Mononuclear cell (primary cell): ENCODE measurements around the gene KCNAB2. TPM values are rescaled to one million over a fixed set of nuclear protein-coding genes. Genes with fewer than 3 reads are reported as not detected.
"Not testable (repeated sequence)": the region's sequence is repeated elsewhere in the genome, so short reads cannot be mapped to it uniquely, and the experiment has no call there.

Experiments used
- H3K27me3 ChIP-seq: 2 replicates; pipeline ENCODE4 v1.6.0; 2011; ENCODE audit warnings: low read length, control low read depth; ENCODE audit not compliant: insufficient read depth
- H3K4me1 ChIP-seq: 2 replicates; pipeline ENCODE4 v1.5.1; 2011; ENCODE audit warnings: mild to moderate bottlenecking, low read length, control low read depth; ENCODE audit not compliant: insufficient read depth
- H3K4me3 ChIP-seq: 2 replicates; pipeline ENCODE4 v1.5.1; 2011; ENCODE audit warnings: mild to moderate bottlenecking, low read length, moderate library complexity
- H3K9me3 ChIP-seq: 2 replicates; pipeline ENCODE4 v1.5.1; 2011; ENCODE audit warnings: low read depth, mild to moderate bottlenecking, control low read depth, low read length
- total RNA-seq: library from RNA; depleted of rRNA; stranded (reverse); fragments of >200 nt; gene quantifications from one replicate; pipeline ENCODE4 v1.2.3, GENCODE V29; 2012

Gene KCNAB2
- total RNA-seq, 1 donor, result 66.3 TPM

DNA sequence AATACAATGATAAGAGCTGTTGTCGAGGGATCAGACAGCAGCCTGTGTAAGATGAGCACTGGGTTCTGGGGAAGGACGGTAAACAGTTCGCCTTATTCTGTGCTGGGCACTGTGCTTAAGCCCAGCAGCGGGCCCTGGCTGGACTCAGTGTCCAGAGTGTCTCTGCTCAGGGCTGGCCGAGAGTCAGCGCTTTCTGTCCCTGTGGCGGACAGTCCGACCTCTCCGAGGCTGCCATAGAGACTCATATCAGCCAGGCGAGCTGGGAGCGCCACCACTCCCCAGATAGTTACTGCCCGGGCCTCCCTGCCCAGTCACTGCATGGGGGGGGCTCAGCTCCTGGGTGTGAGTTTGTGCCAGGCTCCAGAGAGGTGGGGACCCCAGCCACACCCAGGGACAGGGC is 38.8 kb upstream of the KCNAB2 start:
- Histone ChIP-seq H3K27me3 (no peaks in the 10 kb centered on the region), H3K4me3 (no peak overlapping the region), H3K4me1 (no peaks in the 10 kb centered on the region), H3K9me3 (no peaks in the 10 kb centered on the region)

DNA sequence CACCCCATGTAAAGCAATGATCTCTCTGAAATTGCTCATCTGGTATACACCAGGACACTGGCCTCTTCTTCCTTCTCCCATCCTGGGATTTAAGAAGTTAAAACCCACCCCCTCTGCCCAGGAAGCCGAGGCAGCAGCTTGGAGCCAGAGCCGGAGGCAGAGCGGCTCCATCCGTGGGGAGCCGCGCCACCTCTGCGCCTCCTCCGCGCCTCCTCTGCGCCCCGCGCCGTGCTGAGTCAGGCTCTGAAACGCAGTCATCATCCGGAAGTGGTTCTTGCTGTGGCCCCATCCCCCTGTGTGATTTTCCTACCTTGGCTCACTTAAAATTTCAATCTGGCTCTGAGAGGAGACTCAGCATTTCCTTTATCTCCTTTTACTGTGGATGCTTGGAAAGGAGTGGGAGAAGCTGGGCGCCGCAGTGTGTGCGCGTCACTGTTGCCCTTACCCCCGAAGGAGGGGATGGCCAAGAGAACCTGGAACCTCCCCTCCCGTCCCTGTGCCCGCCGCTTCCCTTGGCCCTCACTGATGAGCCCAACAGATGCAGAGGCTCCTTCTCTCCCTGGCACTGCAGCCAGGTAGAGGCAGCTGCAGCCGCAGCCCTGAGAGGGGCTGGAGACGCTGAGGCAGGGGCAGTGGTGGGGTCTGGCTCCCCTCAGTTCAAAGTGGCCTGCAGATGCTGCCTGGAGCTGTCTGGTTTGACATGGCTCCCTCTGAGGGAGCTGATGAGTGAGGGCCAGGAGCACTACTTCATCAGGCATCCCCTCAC is 38.2 kb upstream of the KCNAB2 start:
- Histone ChIP-seq H3K4me1 (no peaks in the 10 kb centered on the region), H3K9me3 (no peaks in the 10 kb centered on the region), H3K4me3 (no peak overlapping the region), H3K27me3 (no peaks in the 10 kb centered on the region)

DNA sequence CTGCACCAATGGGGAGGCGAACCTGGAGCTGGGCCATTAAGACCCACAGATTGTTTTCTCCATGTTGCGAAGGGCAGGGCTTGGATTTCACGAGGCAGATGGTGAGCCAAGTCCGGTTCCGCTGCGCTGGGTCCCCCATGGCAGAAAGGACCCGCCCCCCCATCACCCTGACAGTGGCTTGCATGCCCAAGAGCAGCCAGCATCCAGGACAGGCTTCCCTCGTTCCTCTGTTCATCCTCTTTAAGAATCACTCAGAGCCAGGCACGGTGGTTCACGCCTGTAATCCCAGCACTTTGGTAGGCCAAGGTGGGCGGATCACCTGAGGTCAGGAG is 37.6 kb upstream of the KCNAB2 start:
- Histone ChIP-seq H3K4me1 (no peaks in the 10 kb centered on the region), H3K9me3 (no peaks in the 10 kb centered on the region), H3K4me3 (no peak overlapping the region), H3K27me3 (no peaks in the 10 kb centered on the region)

DNA sequence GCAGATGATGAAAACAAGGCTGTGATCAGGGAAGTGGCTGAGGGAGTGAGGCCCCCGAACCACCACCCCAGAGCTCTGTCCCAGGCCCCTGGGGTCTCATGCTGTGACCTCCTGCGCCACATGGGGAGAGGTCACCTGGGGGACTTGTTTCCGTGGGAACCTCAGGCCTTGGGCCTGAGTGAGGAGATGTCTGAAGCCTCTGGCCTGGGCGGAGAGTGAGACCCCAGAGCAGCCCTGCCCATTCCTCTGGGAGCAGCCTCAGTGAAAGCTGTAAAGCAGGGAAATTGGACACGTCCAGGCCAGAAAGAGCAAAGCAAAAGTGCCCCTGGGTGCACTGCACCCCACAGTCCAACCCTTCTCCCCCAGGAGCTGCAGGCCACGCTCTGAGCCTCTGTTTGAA is 37.0 kb upstream of the KCNAB2 start:
- H3K27me3 ChIP-seq, result no peaks in the 10 kb centered on the region
- no peaks in the 10 kb centered on the region for H3K9me3 ChIP-seq
- no peak overlapping the region for H3K4me3 ChIP-seq
- no peaks in the 10 kb centered on the region for H3K4me1 ChIP-seq

DNA sequence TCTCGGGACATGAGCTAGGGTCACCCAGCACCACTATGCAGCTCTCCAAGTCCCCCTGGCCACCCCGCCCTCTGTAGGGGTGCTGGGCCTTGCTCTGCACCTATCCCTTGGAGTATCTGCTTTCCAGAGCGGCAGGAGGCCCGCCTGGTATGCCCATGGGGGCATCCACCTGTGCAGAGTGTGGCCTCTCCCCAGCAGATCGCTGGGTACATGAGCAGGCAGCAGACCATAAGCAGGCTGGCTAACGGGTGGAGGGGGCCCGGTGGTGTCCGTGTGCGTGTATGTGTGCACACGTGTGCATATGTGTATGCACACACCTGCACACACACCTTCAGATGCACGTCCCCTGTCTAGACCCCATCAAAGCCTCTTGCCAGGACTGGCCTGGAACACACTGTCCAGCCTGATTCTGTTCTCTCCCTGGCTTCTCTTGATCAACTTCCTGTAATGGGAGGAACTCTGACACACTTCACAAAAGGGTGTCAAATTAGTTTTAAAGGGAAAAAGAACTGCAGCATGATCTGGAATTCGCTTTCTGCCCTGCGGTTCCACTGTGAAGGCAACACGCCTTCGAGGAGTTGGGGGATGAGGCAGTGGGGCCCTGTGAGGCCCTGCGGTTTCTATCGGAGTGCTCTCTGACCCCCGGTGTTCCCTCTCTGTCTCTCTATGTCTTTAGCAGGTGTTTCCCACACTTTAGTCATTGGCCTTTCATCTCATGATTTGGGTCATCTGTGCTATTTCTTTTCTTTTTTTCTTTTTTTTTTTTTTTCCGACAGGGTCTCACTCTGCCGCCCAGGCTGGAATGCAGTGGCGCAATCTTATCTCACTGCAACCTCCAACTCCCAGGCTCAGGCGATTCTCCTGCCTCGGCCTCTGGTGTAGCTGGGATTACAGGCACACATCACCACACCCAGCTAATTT is 36.3 kb upstream of the KCNAB2 start:
- no peak overlapping the region for H3K4me3 ChIP-seq
- H3K4me1 ChIP-seq, result peaks cover under 1% of the 10 kb centered on the region
- no peaks in the 10 kb centered on the region for H3K27me3 ChIP-seq

DNA sequence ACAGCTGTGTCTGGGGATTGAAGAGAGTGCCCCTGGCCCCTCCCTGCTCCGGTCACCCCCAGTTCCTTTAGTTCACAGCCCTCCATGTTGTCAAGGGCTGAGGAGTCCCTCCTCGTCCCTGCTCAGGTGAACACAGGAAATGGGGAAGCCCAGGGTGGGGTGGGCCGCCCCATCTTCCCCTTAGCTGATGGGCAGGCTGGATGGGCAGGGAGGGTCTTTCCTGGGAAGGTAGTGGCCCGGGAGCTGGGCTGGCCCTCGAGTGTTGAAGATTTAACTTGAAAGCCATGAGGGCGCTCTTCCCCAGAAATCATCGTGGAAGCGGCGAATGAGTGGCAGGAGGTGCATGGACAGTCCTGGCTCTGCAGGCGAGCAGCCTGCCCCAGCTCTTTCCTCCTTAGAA is 35.1 kb upstream of the KCNAB2 start:
- Histone ChIP-seq H3K27me3 (no peaks in the 10 kb centered on the region), H3K4me1 (peaks cover 11% of the 10 kb centered on the region), H3K4me3 (no peak overlapping the region), H3K9me3 (no peaks in the 10 kb centered on the region)

More for the DNA sequence above, 36.3 kb upstream of the KCNAB2 start:
- H3K9me3 ChIP-seq, result no peaks in the 10 kb centered on the region

DNA sequence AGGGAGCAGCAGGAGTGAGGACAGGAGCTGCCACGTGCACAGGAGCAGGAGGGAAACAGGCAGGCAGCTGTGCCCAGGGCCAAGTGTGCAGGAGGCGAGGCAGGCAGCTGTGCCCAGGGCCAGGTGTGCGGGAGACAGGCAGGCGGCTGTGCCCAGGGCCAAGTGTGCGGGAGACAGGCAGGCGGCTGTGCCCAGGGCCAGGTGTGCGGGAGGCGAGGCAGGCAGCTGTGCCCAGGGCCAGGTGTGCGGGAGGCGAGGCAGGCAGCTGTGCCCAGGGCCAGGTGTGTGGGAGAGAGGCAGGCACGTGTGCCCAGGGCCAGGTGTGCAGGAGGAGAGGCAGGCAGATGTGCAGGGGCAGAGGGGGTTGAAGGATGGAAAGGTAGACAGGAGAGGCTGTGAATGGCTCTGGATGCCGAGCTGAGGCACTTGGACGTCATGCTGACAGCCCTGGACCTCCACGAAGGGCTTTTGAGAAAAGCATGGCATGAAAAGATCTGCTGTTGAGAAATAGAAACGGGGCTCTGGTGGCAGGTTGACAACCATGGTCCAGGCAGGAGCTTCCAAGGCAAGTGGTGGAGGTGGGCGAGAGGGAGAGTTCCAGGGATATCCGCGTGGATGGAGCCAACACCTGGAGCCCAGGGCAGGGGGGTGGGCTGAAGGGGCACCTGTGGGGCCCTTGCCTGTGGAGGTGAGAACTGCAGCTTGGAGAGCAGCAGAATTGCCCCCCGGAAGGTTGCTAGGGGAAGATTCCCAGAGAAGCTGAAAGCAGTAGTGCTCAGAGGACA is 34.3 kb upstream of the KCNAB2 start:
- H3K27me3 ChIP-seq, result no peaks in the 10 kb centered on the region
- H3K9me3 ChIP-seq, result no peaks in the 10 kb centered on the region
- H3K4me1 ChIP-seq, result peaks cover 12% of the 10 kb centered on the region
- H3K4me3 ChIP-seq, result no peak overlapping the region

DNA sequence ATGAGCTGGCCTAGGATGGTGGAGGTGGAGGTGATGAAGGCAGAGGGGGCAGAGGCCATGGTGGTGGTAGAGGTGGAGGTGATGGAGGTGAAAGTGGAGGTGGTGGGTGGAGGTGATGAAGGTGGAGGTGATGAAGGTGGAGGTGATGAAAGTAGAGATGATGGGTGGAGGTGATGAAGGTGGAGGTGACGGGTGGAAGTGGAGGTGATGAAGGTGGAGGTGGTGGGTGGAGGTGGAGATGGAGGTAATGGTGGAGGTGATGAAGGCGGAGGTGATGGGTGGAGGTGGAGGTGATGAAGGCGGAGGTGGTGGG is 33.8 kb upstream of the KCNAB2 start:
- no peaks in the 10 kb centered on the region for H3K9me3 ChIP-seq
- no peaks in the 10 kb centered on the region for H3K27me3 ChIP-seq
- no peak overlapping the region for H3K4me3 ChIP-seq
- H3K4me1 ChIP-seq, result peaks cover 12% of the 10 kb centered on the region

DNA sequence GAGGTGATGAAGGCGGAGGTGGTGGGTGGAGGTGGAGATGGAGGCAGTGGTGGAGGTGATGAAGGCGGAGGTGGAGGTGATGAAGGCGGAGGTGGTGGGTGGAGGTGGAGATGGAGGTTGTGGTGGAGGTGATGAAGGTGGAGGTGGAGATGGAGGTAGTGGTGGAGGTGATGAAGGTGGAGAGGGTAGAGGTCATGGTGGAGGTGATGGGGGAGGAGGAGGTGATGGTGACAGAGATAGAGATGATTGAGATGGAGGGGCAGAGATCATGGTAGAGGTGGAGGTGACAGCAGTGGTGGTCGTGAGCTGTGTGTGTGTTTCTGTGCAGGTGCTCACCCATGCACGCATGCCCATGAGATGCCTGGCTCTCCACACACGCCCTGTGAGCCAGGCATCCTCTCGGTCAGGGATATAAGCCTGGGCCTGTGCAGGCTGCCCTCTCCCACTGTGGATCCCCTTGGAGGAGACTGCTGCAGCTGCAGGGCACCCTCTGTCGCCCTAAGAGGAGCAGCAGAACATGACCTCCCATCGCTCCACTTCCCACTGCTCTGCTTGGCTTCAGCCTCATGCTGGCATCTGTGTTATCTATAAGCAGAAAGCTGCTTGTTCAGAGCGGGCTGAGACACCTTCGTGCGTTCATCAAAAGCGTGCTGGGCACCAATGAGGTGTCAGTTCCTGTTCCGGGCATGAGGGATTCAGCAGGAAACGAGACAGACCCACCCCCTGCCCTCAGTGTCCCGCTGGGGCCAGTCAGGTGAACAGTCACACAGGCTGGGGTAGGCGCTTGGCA is 33.0 kb upstream of the KCNAB2 start:
- Histone ChIP-seq H3K4me1 (peaks cover 12% of the 10 kb centered on the region), H3K9me3 (no peaks in the 10 kb centered on the region), H3K4me3 (no peak overlapping the region), H3K27me3 (no peaks in the 10 kb centered on the region)

DNA sequence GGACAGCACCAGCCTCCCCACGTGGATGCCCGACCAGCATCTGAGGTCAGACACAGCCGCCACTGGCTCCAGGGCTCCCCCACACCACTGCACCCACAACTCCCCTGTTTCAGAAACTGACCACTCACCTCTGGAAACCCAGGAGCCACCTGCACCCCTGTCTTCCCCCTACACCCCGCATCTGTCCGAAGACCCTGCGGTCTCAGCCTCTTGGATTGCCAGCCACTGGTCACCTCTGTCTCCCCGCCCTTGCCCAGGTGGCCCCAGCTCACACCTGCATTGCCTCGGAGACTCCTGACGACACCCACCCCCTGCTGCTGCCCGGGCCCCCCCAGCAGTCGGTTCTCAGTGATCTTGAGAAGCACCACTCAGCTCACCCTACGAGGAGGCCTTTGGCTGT is 32.2 kb upstream of the KCNAB2 start:
- H3K4me1 ChIP-seq, result peaks cover 12% of the 10 kb centered on the region
- H3K9me3 ChIP-seq, result no peaks in the 10 kb centered on the region
- H3K4me3 ChIP-seq, result no peak overlapping the region
- H3K27me3 ChIP-seq, result no peaks in the 10 kb centered on the region

DNA sequence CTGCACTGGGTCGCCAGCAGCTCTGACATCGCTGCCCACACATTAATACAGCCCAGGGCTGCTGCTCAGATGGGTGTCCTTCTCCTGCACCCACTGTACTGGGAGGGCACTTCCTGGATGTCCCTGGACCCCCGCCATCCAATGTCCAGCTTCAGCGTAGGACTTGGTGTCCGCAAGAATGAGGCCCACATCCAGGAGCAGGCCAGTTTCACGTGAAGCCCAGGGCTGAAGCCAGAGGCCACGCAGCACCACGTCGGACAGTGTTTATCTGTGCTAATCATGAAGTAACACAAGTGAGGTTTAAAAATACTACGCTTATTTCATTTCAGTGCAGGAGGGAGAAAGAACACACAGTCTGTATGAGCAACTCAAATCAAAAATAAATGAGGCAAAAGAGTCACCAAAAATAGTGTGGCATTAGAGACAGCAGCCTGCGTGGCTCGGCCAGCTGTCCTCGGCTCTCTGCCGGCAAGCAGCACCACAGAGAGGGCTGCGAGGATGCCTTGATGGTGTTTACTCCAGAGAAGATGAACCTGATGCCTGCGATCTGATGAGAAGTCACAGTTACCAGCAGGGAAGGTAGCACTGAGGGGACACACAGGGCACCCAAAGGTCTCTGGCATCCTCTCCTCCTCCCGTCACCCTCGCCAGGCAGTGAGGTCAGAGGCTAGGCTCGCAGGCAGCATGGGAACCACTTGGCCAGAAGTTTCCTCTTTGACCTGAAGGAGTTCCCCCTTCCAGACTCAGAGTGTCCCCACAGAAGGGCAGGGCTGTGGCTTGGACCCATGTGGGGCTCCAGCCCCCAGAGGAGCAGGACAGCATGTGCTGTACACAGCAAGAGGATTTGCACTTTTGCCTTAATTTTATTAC is 31.3 kb upstream of the KCNAB2 start:
- Histone ChIP-seq H3K27me3 (no peaks in the 10 kb centered on the region), H3K9me3 (no peaks in the 10 kb centered on the region), H3K4me3 (no peak overlapping the region), H3K4me1 (peaks cover 12% of the 10 kb centered on the region)

DNA sequence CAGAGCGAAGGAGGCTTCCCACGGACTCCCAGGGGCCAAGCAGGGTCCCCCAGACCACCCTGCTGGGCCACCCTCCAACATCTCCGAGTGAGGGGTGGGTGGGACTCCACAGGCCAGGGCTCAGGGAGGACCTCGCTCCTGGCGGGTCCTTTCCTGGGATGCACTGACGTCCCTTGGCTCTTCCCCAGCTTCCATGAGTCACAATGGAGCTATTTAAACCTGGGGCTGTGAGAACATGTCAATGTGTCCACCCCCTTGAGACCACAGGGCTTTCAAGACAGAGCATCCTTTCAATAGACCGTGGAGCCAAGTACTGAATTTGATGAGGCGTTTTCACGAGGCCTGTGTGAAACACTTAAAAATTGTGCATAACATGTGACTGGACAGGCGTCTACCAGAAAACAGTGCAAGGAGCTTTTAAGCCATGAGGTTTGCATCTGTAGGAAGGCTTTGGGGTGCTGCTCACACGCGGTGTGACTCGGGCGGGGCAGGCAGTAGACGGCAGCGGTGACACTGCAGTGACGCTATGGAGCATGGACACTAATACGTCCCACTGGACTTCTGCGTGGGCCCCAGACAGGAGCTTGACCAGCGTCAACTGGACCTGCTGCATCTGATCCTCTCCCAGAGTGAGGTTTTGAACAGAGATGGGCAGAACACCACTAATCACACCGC is 29.4 kb upstream of the KCNAB2 start:
- Histone ChIP-seq H3K9me3 (no peaks in the 10 kb centered on the region), H3K27me3 (no peaks in the 10 kb centered on the region), H3K4me3 (no peak overlapping the region), H3K4me1 (peaks cover 12% of the 10 kb centered on the region)

DNA sequence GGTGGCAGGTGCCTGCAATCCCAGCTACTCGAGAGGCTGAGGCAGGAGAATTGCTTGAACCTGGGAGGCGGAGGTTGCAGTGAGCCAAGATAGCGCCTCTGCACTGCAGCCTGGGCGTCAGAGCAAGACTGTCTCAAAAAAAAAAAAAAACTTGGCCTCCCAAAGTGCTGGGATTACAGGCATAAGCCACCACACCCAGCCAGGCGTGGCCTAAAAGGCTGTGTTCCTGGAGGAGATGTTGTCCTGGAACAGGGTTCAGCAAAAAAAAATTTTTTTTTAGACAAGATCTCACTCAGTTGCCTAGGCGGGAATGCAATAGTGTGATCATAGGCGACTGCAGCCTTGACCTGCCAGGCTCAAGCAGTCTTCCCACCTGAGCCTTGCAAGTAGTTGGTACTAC is 28.0 kb upstream of the KCNAB2 start:
- H3K4me1 ChIP-seq, result peaks cover 12% of the 10 kb centered on the region
- H3K9me3 ChIP-seq, H3K4me3 ChIP-seq, H3K27me3 ChIP-seq: not testable (repeated sequence)
